GM12878 (cell line): ENCODE results near the gene SLC2A4. TPM values are rescaled to one million over a fixed set of nuclear protein-coding genes. Genes with fewer than 3 reads are reported as not detected.

ENCODE experiments used
- ATAC-seq: fragments of 200-7000 bp; cut with Tn5 transposase; 3 replicates; pipeline ENCODE4 v1.9.1; 2020; ENCODE audit warnings: mild to moderate bottlenecking, moderate library complexity
- BruUV-seq: library from RNA; stranded (reverse); fragments of 400-500 nt; replicated peaks from 2 replicates; lab custom pipeline; 2021; lab: Mats Ljungman, UMichigan
- CTCF ChIA-PET: fragments of 300-600 bp; sonication (Branson Sonifier 250); formaldehyde crosslinking; extraction: SDS; loops from one replicate; lab custom pipeline; 2021; ENCODE audit warnings: inconsistent platforms; lab: Yijun Ruan, JAX
- POLR2A ChIA-PET: fragments of 350-600 bp; formaldehyde crosslinking; extraction: SDS; loops from one replicate; lab custom pipeline; 2021; ENCODE audit warnings: inconsistent platforms; lab: Charles Lee
- RAD21 ChIA-PET: fragments of 300-600 bp; sonication (Branson Sonifier 250); formaldehyde crosslinking; loops from one replicate; lab custom pipeline; 2023; ENCODE audit warnings: antibody characterized with exemption; ENCODE audit not compliant: unreplicated experiment; lab: Charles Lee
- SMC1A ChIA-PET: fragments of 300-600 bp; sonication (Branson Sonifier 250); formaldehyde crosslinking; loops from one replicate; lab custom pipeline; 2023; ENCODE audit not compliant: unreplicated experiment, uncharacterized antibody; lab: Charles Lee
- DNase-seq: peaks from one replicate; pipeline ENCODE4 v3.0.0-alpha.2; 2011; ENCODE audit warnings: low read depth, low spot score
- FAIRE-seq: peaks from 3 replicates; lab custom pipeline; 2011; peaks lifted over from hg19 to GRCh38; lab: Jason Lieb, UNC
- H2AFZ ChIP-seq: 2 replicates; pipeline ENCODE4 v1.6.0; 2011; ENCODE audit warnings: low read depth, low read length, control low read depth; ENCODE audit not compliant: control insufficient read depth
- H3K27ac ChIP-seq: 2 replicates; pipeline ENCODE4 v1.5.1; 2011; ENCODE audit warnings: control low read depth; ENCODE audit not compliant: control insufficient read depth, insufficient read depth
- H3K27me3 ChIP-seq, 2 experiments: replicated peaks in 1 of 2; 2 replicates each; pipeline versions ENCODE4 v1.6.0 to v1.6.1; 2011; ENCODE audit warnings: low read length in 1 of 2; ENCODE audit not compliant: control insufficient read depth in 2 of 2, insufficient read depth in 2 of 2
- H3K36me3 ChIP-seq, 2 experiments: 2 replicates each; pipeline ENCODE4 v1.5.1; 2011; ENCODE audit warnings: low read length in 1 of 2; ENCODE audit not compliant: control insufficient read depth in 2 of 2, insufficient read depth in 2 of 2
- H3K4me1 ChIP-seq: 2 replicates; pipeline ENCODE4 v1.6.1; 2011; ENCODE audit warnings: mild to moderate bottlenecking, low read length, moderate library complexity, mixed read lengths; ENCODE audit not compliant: control insufficient read depth, insufficient read depth
- H3K4me2 ChIP-seq: 2 replicates; pipeline ENCODE4 v1.6.0; 2011; ENCODE audit warnings: control low read depth; ENCODE audit not compliant: control insufficient read depth, insufficient read depth
- H3K4me3 ChIP-seq: fragments of 200-600 bp; sonication (generic); 2 replicates; pipeline ENCODE4 v1.5.1; 2016
- H3K79me2 ChIP-seq: 2 replicates; pipeline ENCODE4 v1.6.0; 2011; ENCODE audit warnings: low read length; ENCODE audit not compliant: control insufficient read depth, insufficient read depth
- H3K9ac ChIP-seq: 2 replicates; pipeline ENCODE4 v1.8.0; 2011; ENCODE audit warnings: low read length, control low read depth, mixed read lengths; ENCODE audit not compliant: control insufficient read depth, insufficient read depth
- H3K9me3 ChIP-seq: replicated peaks from 3 replicates; pipeline ENCODE4 v1.5.1; 2011; ENCODE audit warnings: mild to moderate bottlenecking, low read length; ENCODE audit not compliant: control insufficient read depth, insufficient read depth
- H4K20me1 ChIP-seq: 2 replicates; pipeline ENCODE4 v1.6.0; 2011; ENCODE audit not compliant: control insufficient read depth, insufficient read depth
- BACH1 ChIP-seq: fragments of 450-650 bp; IDR thresholded peaks from 2 replicates; pipeline ENCODE4 v1.6.1; 2017; ENCODE audit warnings: mild to moderate bottlenecking, borderline replicate concordance
- CEBPB ChIP-seq, 2 experiments: fragments of 150-350 bp in 1 of 2; IDR thresholded peaks; 2 replicates each; pipeline ENCODE4 v1.6.1; 2012 to 2014; ENCODE audit warnings: low read depth in 2 of 2, low read length in 2 of 2, borderline replicate concordance in 1 of 2, inconsistent platforms in 1 of 2
- CEBPZ ChIP-seq: fragments of 150-350 bp; IDR thresholded peaks from 2 replicates; pipeline ENCODE4 v1.6.1; 2016; ENCODE audit warnings: low read depth, low read length
- DPF2 ChIP-seq: fragments of 450-650 bp; IDR thresholded peaks from 2 replicates; pipeline ENCODE4 v1.6.1; 2017; ENCODE audit warnings: mild to moderate bottlenecking
- E4F1 ChIP-seq: fragments of 450-650 bp; IDR thresholded peaks from 2 replicates; pipeline ENCODE4 v1.6.1; 2018; ENCODE audit warnings: borderline replicate concordance, mild to moderate bottlenecking; ENCODE audit not compliant: partially characterized antibody
- IKZF2 ChIP-seq, 2 experiments: fragments of 450-650 bp; IDR thresholded peaks; 2 replicates each; pipeline ENCODE4 v1.6.1; 2017; ENCODE audit warnings: mild to moderate bottlenecking in 2 of 2, moderate library complexity in 2 of 2
- MXI1 ChIP-seq: fragments of 150-350 bp; IDR thresholded peaks from 2 replicates; pipeline ENCODE4 v1.6.1; 2011; ENCODE audit warnings: low read depth, mild to moderate bottlenecking, inconsistent platforms, low read length, improper control_type of control experiment
- NR2C2 ChIP-seq: IDR thresholded peaks from 2 replicates; pipeline ENCODE4 v1.6.1; 2011; ENCODE audit warnings: borderline replicate concordance, low read depth; ENCODE audit not compliant: control insufficient read depth, insufficient read length
- RAD21 ChIP-seq: IDR thresholded peaks from 2 replicates; pipeline ENCODE4 v1.6.1; 2011; ENCODE audit warnings: mild to moderate bottlenecking, low read depth, low read length, moderate library complexity; ENCODE audit not compliant: insufficient read depth
- ZNF384 ChIP-seq: IDR thresholded peaks from 2 replicates; pipeline ENCODE4 v1.6.1; 2012; ENCODE audit warnings: low read depth, mild to moderate bottlenecking, low read length, improper control_type of control experiment, borderline replicate concordance
- WGBS: methylation state at CpG from one replicate; pipeline ENCODE4 v1.1.6; 2016; ENCODE audit warnings: low lambda C conversion rate; ENCODE audit not compliant: insufficient replicate concordance, insufficient coverage; ENCODE audit errors: missing lambda C conversion rate; 5-methylcytosine and 5-hydroxymethylcytosine counted together
- in situ Hi-C: fragments of 300-500 bp; cut with MboI; formaldehyde crosslinking; loops from 9 replicates; pipeline ENCODE4 v1.14.3; 2018; ENCODE audit warnings: mixed read lengths
- intact Hi-C: fragments of 100-400 bp; cut with micrococcal nuclease; formaldehyde crosslinking; loops from one replicate; pipeline ENCODE4 v1.14.2; 2022; ENCODE audit not compliant: unreplicated experiment
- polyA plus RNA-seq, 11 experiments: library from polyadenylated mRNA; depleted of rRNA in 4 of 11; unstranded in 6 of 11; stranded (reverse) in 5 of 11; fragments of >200 nt; fragmentation: Nextera tagmentation in 4 of 11; fragmentation: Illumina TruSeq in 1 of 11; extraction: Ambion mirVana in 4 of 11; extraction: Trizol in 1 of 11; gene quantifications; 1 replicate in 1 of 11; 2 replicates in 10 of 11; pipeline versions ENCODE4 v1.2.1 to v1.2.3, GENCODE V29; 2011 to 2016; ENCODE audit warnings: inconsistent platforms in 2 of 11, missing spikeins in 2 of 11, low read depth in 1 of 11
- total RNA-seq, 4 experiments: library from RNA; depleted of rRNA in 3 of 4; stranded (reverse); fragments of >200 nt in 3 of 4; fragmentation: Illumina TruSeq in 1 of 4; extraction: Trizol in 1 of 4; gene quantifications; 2 replicates each; pipeline versions ENCODE4 v1.2.1 to v1.2.3, GENCODE V29; 2013 to 2021

SLC2A4 gene
- total and polyA plus RNA-seq, 10 of the 15 experiments (the other 5 are each of a cell fraction or from before 2014, with no cell fraction given) = 0.03 to 0.23 (median 0.04) TPM; not detected in 4

GRCh38 chr17:7292729-7293128 is 11.2 kb downstream of the SLC2A4 start:
- H3K4me2 ChIP-seq = no peak overlapping the region
- ChIA-PET POLR2A (no interaction called here), RAD21 (interaction anchor here (1.0 kb wide), 1 partner anchor 72 kb away, joined by 4 read pairs; no protein-coding TSS in a partner anchor), SMC1A (no interaction called here), CTCF (interaction anchor here (1.6 to 2.6 kb wide), 3 partner anchors 13 to 247 kb away, joined by 5 to 8 read pairs (median 6); no protein-coding TSS in a partner anchor)
- no peak overlapping the region for H3K27ac ChIP-seq
- no peak for TF ChIP-seq NR2C2
- no peak for TF ChIP-seq E4F1
- no peak for TF ChIP-seq DPF2
- TF ChIP-seq BACH1 = no peak
- no peak for TF ChIP-seq CEBPZ
- TF ChIP-seq MXI1 = no peak
- no peak for TF ChIP-seq CEBPB (IDR thresholded peaks at IDR 0.05; ENCODE audit: borderline replicate concordance in 1 of 2, low read depth in 2 of 2, low read length in 2 of 2)
- no peak for TF ChIP-seq RAD21
- TF ChIP-seq ZNF384 = no peak
- TF ChIP-seq IKZF2 (IDR thresholded peaks at IDR 0.05) = no peak
- no peaks in the 10 kb centered on the region for H3K79me2 ChIP-seq
- peaks cover 3 to 6% of the 10 kb centered on the region in 2 experiments for H3K27me3 ChIP-seq
- H3K4me1 ChIP-seq = peaks cover 3% of the 10 kb centered on the region
- no peak overlapping the region for H2AFZ ChIP-seq
- H3K36me3 ChIP-seq = no peaks in the 10 kb centered on the region
- no peaks in the 10 kb centered on the region; the same call in 1 of the 2 replicates for H4K20me1 ChIP-seq
- BruUV-seq = no TSS peak
- ATAC-seq (no peak), FAIRE-seq (no peak), DNase-seq (no peak)
- no peak overlapping the region for H3K9ac ChIP-seq
- no peak overlapping the region for H3K4me3 ChIP-seq
- H3K9me3 ChIP-seq = no peaks in the 10 kb centered on the region
- in situ Hi-C loops (no loop called here), intact Hi-C loops (no loop called here)
- 10% methylated on average over 6 of the region's 6 CpGs for WGBS
